Coronary artery (tissue), 2 donors: Measurements from ENCODE around the gene FBXL13.
A peak's percentile ranks its signal among the peaks of the same experiment; 100 is the strongest.

Source experiments
- DNase-seq: peaks from one replicate; pipeline ENCODE4 v3.0.0-alpha.2; 2017; ENCODE audit warnings: low spot score
- H3K27ac ChIP-seq, 2 donors: fragments of 200-600 bp; sonication (generic); one replicate each; pipeline ENCODE4 v1.5.1; 2016 to 2019
- H3K4me3 ChIP-seq: fragments of 200-600 bp; sonication (generic); 2 replicates; pipeline ENCODE4 v1.5.1; 2016; ENCODE audit warnings: mild to moderate bottlenecking, moderate library complexity
- CTCF ChIP-seq: fragments of 200-600 bp; sonication (generic); IDR thresholded peaks from one replicate; pipeline ENCODE4 v1.5.1; 2019; ENCODE audit warnings: antibody characterized with exemption

Gene FBXL13

GRCh38 chr7:102890971-102891692, 183.5 kb downstream of the FBXL13 start:
- no peak for TF ChIP-seq CTCF
- no peak overlapping the region for H3K4me3 ChIP-seq
- H3K27ac ChIP-seq: peak overlapping the region; percentile 6 to 47
- DNase-seq: no peak

GRCh38 chr7:102890292-102890970, 184.2 kb downstream of the FBXL13 start:
- no peak for TF ChIP-seq CTCF
- H3K4me3 ChIP-seq: no peak overlapping the region
- no peak for DNase-seq
- H3K27ac ChIP-seq: peak overlapping the region; percentile 52 to 66

- TF ChIP-seq CTCF: no peak
- DNase-seq: no peak
- Histone ChIP-seq H3K4me3 (no peak overlapping the region), H3K27ac (peak overlapping the region in 1 of 2 donors; percentile 66)
Measured at GRCh38 chr7:102889851-102890250, 184.7 kb downstream of the FBXL13 start.

- H3K4me3 ChIP-seq: no peak overlapping the region
- no peak overlapping the region for H3K27ac ChIP-seq
- no peak for TF ChIP-seq CTCF
- DNase-seq: no peak
Measured at GRCh38 chr7:102888561-102889233, 185.9 kb downstream of the FBXL13 start.

GRCh38 chr7:102883098-102883860, 191.3 kb downstream of the FBXL13 start:
- no peak for DNase-seq
- TF ChIP-seq CTCF: no peak
- Histone ChIP-seq H3K27ac (no peak overlapping the region), H3K4me3 (no peak overlapping the region)

- H3K27ac ChIP-seq: peak overlapping the region; percentile 6 to 52
- peak; percentile 75 for DNase-seq
- TF ChIP-seq CTCF: no peak
- no peak overlapping the region for H3K4me3 ChIP-seq
Measured at GRCh38 chr7:102875700-102876295, 198.8 kb downstream of the FBXL13 start.
